GM18511 (cell line): Measurements from ENCODE around the gene ITGA3.

ENCODE experiments used
- ATAC-seq: cut with Tn5 transposase; IDR thresholded peaks from one replicate; pipeline ENCODE4 v1.9.1; 2021; ENCODE audit warnings: mild to moderate bottlenecking, moderate library complexity; ENCODE audit not compliant: unreplicated experiment

The ITGA3 gene

GRCh38 chr17:50066995-50067394 is 11.1 kb downstream of the ITGA3 start:
- no peak for ATAC-seq

DNA sequence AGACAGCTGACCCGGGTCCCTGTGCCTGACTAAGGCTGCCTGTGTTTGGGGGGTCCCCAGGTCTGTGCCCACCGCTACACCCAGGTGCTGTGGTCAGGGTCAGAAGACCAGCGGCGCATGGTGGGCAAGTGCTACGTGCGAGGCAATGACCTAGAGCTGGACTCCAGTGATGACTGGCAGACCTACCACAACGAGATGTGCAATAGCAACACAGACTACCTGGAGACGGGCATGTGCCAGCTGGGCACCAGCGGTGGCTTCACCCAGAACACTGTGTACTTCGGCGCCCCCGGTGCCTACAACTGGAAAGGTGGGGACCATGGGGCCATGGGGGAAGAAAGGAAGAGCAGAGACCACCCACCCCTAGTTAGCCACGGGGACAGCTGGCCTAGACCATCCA is 12.1 kb downstream of the ITGA3 start:
- no peak for ATAC-seq

DNA sequence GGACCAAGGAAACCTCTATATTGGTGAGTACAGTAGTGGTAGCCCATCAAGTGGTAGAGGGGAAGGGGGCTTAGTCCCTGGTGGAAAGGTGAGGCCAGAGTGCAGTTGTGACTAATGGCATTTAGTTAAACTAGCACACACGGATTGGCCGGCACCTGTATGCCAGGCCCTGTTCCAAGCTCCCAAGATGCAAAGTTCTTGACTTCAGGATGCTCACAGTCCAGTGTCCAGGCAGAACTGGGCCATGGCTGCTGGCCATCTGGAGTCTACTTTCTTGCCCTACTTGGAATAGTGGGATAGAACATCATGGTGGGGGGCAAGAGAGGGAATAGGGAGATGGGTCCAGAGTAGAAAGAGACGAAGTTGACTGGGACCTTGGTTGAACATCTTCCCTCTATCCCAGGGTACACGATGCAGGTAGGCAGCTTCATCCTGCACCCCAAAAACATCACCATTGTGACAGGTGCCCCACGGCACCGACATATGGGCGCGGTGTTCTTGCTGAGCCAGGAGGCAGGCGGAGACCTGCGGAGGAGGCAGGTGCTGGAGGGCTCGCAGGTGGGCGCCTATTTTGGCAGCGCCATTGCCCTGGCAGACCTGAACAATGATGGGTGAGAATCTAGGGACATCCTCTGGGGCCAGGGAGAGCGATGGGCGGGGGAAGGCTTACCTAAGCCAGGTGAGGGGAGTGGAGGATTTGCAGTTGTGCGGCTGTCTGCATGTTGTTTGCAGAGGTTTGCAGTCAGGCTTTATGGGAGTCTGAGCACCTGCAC is 15.2 kb downstream of the ITGA3 start:
- ATAC-seq = no peak

- ATAC-seq = no peak
Observed at GRCh38 chr17:50071692-50072091, 15.8 kb downstream of the ITGA3 start.

GRCh38 chr17:50072130-50072529 is 16.2 kb downstream of the ITGA3 start:
- no peak for ATAC-seq

DNA sequence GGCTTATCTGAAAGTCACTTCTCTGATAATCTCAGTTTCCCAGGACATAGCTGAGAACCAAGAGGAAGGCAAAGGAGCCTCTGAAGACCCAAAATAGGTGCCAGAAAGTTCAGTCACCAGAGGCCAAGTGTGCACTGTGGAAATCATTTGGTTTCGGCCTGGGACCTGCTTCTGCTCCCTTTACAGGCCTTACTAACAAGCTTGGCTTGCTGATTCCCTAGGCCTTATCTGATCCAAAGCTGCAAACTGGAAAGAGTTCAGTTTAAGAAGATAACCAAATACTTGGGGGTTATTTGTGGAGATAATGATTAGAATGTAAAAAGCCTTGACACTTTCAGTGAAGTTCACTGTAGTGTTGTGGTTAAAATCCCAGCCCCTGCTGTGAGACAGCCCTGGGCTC is 17.0 kb downstream of the ITGA3 start:
- no peak for ATAC-seq

DNA sequence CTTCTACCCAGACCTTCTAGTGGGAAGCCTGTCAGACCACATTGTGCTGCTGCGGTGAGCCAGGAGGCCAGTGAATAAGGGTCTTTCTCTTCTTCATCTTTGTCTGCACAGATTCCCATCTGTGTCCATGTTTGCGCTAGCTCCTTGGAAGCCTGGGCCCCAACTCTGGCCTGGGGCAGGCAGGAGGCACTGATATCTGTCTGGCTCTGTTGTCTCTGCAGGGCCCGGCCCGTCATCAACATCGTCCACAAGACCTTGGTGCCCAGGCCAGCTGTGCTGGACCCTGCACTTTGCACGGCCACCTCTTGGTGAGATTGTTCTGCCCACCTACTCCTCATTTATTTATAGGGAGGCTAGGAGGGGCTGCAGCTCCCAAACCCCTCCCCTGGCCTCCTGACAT is 18.3 kb downstream of the ITGA3 start:
- ATAC-seq = no peak

DNA sequence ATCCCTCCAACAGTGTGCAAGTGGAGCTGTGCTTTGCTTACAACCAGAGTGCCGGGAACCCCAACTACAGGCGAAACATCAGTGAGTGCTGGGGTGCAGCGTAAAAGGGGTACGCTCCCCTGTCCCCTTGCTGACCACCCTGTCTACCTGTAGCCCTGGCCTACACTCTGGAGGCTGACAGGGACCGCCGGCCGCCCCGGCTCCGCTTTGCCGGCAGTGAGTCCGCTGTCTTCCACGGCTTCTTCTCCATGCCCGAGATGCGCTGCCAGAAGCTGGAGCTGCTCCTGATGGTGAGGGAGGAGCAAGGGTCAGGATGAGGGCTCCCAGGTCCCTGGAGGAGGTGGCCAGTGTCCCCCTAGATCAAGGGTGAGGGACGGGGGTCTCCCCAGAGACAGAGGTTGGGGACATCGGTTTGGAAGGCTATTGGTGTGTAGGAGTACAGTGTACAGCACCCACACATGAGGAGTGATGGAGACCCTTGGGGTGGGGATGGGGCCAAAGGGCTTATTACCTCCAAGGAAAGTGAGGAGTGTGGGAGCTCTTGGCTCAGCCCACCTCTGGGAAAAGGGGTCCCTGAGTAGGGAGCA is 19.6 kb downstream of the ITGA3 start:
- ATAC-seq = no peak

- ATAC-seq = no peak
Observed at GRCh38 chr17:50076221-50076590, 20.3 kb downstream of the ITGA3 start.

- no peak for ATAC-seq
Observed at GRCh38 chr17:50076591-50077235, 20.8 kb downstream of the ITGA3 start.

GRCh38 chr17:50078430-50078829 is 22.5 kb downstream of the ITGA3 start:
- ATAC-seq = no peak

DNA sequence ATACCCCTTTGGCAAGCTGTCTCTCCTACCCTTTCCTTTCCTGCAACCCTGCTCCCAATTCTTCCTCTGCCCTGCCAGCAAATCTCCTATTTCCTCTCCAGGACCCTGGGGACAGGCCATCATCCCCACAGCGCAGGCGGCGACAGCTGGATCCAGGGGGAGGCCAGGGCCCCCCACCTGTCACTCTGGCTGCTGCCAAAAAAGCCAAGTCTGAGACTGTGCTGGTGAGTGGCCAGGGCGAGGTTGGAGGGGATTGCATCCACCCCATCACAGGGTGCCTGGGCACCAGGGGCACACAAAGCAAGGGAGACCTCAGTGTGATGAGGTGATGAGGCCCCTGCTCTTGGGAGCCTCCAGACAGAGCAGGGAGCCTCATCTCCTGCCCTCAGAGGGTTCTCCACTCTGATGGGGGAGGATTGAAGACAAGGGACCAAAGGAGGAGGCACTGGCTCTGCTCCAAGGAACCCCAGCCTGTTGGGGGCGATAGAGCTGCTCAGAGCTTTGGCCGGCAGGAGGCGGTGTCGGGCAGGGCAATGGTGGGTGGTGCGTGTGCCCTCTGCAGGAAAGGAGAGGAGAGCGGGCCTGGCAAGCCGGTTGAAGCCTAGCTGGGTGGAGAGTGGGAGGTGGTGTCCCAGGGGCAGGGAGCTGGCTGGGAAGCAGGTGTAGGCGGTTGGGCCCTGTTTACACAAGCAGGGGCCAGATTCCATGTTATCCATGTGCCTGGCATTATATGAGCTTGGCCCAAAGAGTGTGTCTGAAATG is 23.6 kb downstream of the ITGA3 start:
- ATAC-seq = no peak

- ATAC-seq = no peak
Observed at GRCh38 chr17:50080096-50080480, 24.2 kb downstream of the ITGA3 start.

GRCh38 chr17:50080827-50081226 is 24.9 kb downstream of the ITGA3 start:
- no peak for ATAC-seq

GRCh38 chr17:50081757-50082156 is 25.8 kb downstream of the ITGA3 start:
- no peak for ATAC-seq

- no peak for ATAC-seq
Observed at GRCh38 chr17:50087246-50087911, 31.5 kb downstream of the ITGA3 start.

GRCh38 chr17:50087912-50088405 is 32.0 kb downstream of the ITGA3 start:
- ATAC-seq = no peak

- ATAC-seq = no peak
Observed at GRCh38 chr17:50088952-50089825, 33.3 kb downstream of the ITGA3 start.

DNA sequence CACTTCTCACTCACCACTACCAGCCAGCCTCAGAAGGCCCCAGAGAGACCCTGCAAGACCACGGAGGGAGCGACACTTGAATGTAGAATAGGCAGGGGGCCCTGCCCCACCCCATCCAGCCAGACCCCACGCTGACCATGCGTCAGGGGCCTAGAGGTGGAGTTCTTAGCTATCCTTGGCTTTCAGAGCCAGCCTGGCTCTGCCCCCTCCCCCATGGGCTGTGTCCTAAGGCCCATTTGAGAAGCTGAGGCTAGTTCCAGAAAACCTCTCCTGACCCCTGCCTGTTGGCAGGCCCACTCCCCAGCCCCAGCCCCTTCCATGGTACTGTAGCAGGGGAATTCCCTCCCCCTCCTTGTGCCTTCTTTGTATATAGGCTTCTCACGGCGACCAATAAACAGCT is 34.2 kb downstream of the ITGA3 start:
- no peak for ATAC-seq
